ENCODE data around the gene SFT2D1.

The SFT2D1 gene

DNA sequence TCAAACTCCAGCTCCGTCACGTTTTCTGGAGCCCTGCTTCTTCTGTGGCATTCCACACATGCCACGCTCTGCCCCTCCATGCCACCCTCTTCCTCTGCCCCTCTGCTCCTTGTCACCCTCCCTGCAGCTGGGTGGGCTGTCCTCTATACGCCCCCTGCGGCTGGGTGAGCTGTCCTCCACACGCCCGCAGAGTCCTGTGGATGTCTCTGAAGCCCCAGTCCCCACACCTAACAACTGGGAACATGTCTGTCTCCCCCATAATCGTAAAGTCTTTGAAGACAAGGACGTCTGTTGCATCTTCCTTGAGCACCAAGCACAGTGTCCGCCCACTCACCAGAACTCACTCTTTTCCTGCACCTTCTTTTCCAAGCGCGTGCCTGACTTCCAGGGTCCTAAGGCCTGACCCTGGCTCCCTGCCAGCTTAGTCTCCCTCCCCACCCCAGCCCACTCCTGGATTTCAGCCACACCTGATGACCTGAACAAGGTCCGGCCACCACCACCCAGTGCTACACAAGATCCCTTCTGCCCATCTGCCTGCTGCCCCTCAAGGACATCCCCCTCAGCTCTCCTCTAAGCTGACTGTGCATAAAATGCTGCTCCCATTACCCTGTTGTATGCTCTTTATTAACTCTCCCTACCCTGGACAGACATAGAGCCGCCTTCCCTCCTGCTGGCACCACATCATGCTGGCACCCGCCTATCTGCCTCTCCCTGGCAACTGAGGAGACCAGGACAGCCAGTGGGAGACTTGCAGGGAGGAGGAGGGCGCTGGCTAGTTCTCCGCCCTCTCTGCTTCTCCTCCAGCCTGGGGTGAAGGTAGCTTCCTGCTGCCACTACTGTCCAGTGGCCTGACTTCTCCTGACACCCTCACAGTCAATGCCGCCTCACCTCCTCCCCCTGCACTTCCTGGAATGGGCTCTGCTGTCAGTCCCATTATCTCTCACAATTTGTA lies 23.4 kb downstream of the SFT2D1 start:
- TF ChIP-seq, protein P1, sequence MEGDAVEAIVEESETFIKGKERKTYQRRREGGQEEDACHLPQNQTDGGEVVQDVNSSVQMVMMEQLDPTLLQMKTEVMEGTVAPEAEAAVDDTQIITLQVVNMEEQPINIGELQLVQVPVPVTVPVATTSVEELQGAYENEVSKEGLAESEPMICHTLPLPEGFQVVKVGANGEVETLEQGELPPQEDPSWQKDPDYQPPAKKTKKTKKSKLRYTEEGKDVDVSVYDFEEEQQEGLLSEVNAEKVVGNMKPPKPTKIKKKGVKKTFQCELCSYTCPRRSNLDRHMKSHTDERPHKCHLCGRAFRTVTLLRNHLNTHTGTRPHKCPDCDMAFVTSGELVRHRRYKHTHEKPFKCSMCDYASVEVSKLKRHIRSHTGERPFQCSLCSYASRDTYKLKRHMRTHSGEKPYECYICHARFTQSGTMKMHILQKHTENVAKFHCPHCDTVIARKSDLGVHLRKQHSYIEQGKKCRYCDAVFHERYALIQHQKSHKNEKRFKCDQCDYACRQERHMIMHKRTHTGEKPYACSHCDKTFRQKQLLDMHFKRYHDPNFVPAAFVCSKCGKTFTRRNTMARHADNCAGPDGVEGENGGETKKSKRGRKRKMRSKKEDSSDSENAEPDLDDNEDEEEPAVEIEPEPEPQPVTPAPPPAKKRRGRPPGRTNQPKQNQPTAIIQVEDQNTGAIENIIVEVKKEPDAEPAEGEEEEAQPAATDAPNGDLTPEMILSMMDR (conservative IDR thresholded peaks at IDR 0.05; ENCODE audit: low read length), result no peak
- no peak overlapping the region for H3K4me3 ChIP-seq (ENCODE audit: low read length)
- DNase-seq (ENCODE audit: low read depth), result no peak

DNA sequence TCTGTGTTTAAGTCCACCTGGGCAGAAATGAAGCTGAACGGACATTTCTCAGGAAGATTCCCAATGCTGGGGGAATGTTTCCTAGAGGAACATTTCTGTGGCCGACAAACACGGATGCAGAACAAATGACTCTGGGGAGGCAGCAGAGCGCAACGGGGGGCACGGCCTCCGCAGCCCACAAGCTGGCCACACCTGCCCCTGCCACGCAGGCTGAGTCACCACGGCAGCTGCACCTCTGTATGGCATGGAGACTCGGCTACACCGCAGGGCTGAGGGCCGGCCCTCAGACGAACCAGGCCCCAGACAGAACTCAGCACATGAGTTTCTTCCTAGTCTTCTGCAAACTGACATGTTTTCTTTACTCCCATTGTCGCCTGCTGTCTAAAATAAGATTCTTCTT lies 24.1 kb downstream of the SFT2D1 start:
- TF ChIP-seq, protein P1 (conservative IDR thresholded peaks at IDR 0.05; ENCODE audit: low read length), result no peak
- no peak overlapping the region for H3K4me3 ChIP-seq (ENCODE audit: low read length)
- no peak for DNase-seq (ENCODE audit: low read depth)

DNA sequence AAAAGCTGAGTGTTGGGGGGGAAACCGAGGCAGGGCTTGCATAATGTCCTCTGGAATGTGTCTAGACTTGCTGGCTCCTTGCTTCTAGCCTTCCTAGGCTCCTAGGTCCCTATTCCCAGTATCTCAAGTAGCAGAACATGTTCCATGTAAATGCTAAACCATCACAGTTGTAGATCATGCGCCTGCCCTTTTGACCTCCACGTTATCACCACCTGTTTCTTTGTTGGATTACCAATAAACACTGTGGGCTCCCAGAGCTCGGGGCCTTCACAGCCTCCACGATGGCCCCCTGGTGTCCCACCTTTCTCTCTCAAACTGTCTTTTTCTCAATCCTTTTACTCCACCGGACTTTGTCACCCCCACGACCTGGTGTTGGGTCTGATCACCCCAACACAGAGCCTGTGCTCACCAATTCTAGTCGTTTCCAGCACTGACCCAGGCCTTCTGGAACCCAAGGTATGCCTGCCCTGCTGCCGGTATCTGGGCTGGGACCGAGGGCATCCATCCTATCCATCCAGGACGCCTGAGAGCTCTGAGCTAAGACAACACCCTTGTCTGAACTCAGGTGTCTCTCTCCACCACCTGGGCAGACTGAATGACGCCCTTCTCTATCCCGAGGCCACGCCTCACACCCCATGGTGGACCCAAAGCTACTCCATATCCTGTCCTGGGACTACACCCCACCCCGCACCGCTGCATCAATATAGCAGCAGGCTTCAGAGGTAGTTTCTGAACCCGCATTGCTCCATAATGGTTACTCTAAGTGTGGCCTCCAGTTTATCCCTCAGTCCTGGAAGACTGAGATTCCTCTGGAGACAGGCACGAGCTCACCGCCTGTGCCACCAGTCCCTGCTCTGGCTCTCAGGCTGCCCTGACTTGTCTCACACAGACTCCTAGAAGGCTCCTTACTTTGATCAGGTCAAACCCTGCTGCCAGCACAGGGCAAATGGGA lies 24.8 kb downstream of the SFT2D1 start:
- TF ChIP-seq, protein P1 (conservative IDR thresholded peaks at IDR 0.05; ENCODE audit: low read length), result no peak
- H3K4me3 ChIP-seq (ENCODE audit: low read length), result no peak overlapping the region
- DNase-seq (ENCODE audit: low read depth), result no peak

DNA sequence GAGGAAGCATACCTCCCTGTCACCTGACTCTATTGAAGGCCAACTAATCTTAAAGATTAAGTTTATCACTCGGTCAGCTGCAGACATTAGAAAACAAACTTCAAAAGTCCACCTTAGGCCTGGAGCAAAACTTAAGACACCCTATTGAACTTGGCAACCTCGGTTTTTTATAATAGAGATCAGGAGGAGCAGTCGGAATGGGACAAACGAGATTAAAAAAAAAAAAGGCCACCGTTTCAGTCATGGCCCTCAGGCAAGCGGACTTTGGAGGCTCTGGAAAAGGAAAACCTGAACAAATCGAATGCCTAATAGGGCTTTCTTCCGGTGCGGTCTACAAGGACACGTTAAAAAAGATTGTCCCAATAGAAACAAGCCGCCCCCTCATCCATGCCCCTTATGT lies 26.9 kb downstream of the SFT2D1 start:
- H3K4me3 ChIP-seq (ENCODE audit: low read length), result no peak overlapping the region
- TF ChIP-seq, protein P1 (conservative IDR thresholded peaks at IDR 0.05; ENCODE audit: low read length), result no peak
- DNase-seq (ENCODE audit: low read depth), result no peak

DNA sequence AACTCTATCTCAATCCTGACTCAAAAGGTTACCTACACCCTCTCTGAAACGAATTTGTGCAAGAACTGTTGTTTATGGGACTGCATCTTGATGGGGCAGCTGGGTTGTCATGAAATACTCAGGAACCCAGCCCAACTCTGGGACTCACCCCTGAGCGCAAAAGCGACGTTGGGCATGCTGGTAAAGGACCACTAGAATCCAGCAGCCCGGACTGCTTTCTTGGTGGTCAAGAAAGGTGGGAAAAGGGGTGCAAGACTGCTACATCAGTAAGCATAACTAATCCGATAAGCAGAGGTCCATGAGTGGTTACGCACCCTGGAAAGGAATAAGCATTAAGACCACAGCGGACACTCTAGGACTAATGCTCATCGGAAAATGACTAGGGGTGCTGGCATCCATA lies 27.9 kb downstream of the SFT2D1 start:
- DNase-seq (ENCODE audit: low read depth), result no peak
- no peak overlapping the region for H3K4me3 ChIP-seq (ENCODE audit: low read length)
- TF ChIP-seq, protein P1 (conservative IDR thresholded peaks at IDR 0.05; ENCODE audit: low read length), result no peak

DNA sequence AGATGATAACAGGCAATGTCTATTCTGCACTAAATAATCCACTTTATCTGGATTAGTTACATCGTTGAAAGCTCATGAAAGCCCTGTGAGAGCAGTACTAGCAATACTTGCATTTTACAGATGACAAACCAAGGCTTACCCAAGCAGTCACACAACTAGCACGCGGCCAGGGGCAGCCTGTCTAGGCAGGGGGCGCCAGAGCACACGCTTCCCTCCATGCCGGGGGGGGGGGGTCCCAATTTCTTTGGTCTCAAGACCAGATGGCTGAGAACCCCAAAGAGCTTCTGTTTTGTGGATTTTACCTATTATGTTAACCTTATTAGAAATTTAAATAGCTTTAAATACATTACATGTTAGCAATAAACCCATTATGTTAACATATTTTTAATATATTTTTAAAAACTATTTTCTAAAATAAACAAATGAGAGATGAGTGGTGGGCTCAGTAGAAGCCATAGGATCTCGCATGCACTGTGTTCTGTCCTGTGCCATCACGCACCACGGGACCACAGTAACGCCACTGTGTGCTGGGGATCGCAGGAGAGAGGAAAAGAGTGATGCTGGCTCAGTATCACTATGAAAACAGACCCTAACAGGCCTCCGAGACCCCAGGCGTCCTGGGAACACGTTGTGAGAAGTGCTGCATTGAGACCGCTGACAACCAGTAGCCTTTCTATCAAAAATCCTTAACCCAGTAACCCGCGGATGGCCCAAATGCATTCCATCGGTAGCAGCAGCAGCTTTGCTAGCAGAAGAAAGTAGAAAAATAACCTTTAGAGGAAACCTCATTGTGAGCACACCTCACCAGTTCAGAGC lies 28.9 kb downstream of the SFT2D1 start:
- TF ChIP-seq, protein P1 (conservative IDR thresholded peaks at IDR 0.05; ENCODE audit: low read length), result peak; percentile 57
- DNase-seq (ENCODE audit: low read depth), result peak; percentile 26
- H3K4me3 ChIP-seq (ENCODE audit: low read length), result no peak overlapping the region

All from AG10803 (cell line).